OCI-LY7 (cell line): ENCODE data around the gene ARHGAP42. TPM values are rescaled to one million over a fixed set of nuclear protein-coding genes. Genes with fewer than 3 reads are reported as not detected.

Source experiments
- BruUV-seq: library from RNA; stranded (reverse); fragments of 400-500 nt; replicated peaks from 2 replicates; lab custom pipeline; 2021; lab: Mats Ljungman, UMichigan
- CTCF ChIA-PET: fragments of 300-600 bp; sonication (Branson Sonifier 250); formaldehyde crosslinking; loops from one replicate; lab custom pipeline; 2022; ENCODE audit warnings: antibody characterized with exemption; ENCODE audit not compliant: unreplicated experiment; lab: Charles Lee
- POLR2A ChIA-PET: fragments of 300-600 bp; sonication (Branson Sonifier 250); formaldehyde crosslinking; loops from one replicate; lab custom pipeline; 2022; ENCODE audit warnings: antibody characterized with exemption; lab: Charles Lee
- DNase-seq: peaks from one replicate; pipeline ENCODE4 v3.0.0-alpha.2; 2015; ENCODE audit warnings: low spot score
- H2AFZ ChIP-seq: fragments of 200-600 bp; sonication (generic), shearing (Covaris generic); 2 replicates; pipeline ENCODE4 v1.6.1; 2014; ENCODE audit warnings: mild to moderate bottlenecking, antibody characterized with exemption, low read length, moderate library complexity
- H3K27ac ChIP-seq: fragments of 200-600 bp; sonication (generic); 2 replicates; pipeline ENCODE4 v1.5.1; 2014; ENCODE audit warnings: mixed run types, low read depth, mild to moderate bottlenecking, moderate library complexity, low read length, inconsistent platforms; ENCODE audit not compliant: poor library complexity, severe bottlenecking
- H3K36me3 ChIP-seq: fragments of 200-600 bp; sonication (generic); 2 replicates; pipeline ENCODE4 v1.6.1; 2014; ENCODE audit warnings: mild to moderate bottlenecking, antibody characterized with exemption, low read length, moderate library complexity, mixed read lengths; ENCODE audit not compliant: insufficient read depth
- H3K4me1 ChIP-seq: fragments of 200-600 bp; sonication (generic); 2 replicates; pipeline ENCODE4 v1.5.1; 2014; ENCODE audit warnings: mild to moderate bottlenecking, low read length; ENCODE audit not compliant: insufficient read depth, poor library complexity, severe bottlenecking
- H3K4me2 ChIP-seq: fragments of 200-600 bp; sonication (generic); 2 replicates; pipeline ENCODE4 v1.6.1; 2014; ENCODE audit warnings: mild to moderate bottlenecking, low read length
- H3K4me3 ChIP-seq: fragments of 200-600 bp; sonication (generic); 2 replicates; pipeline ENCODE4 v1.5.1; 2014; ENCODE audit warnings: mild to moderate bottlenecking, low read depth, low read length; ENCODE audit not compliant: poor library complexity, severe bottlenecking
- H3K79me2 ChIP-seq: fragments of 200-600 bp; sonication (generic); 2 replicates; pipeline ENCODE4 v1.6.1; 2016; ENCODE audit warnings: low read depth, mild to moderate bottlenecking, low read length, moderate library complexity, mixed read lengths; ENCODE audit not compliant: insufficient read depth
- H3K9me2 ChIP-seq: fragments of 200-600 bp; sonication (generic); 2 replicates; pipeline ENCODE4 v1.6.1; 2016; ENCODE audit warnings: mild to moderate bottlenecking, low read length, mixed read lengths; ENCODE audit not compliant: insufficient read depth
- H3K9me3 ChIP-seq: fragments of 200-600 bp; sonication (generic); 2 replicates; pipeline ENCODE4 v1.6.1; 2014; ENCODE audit warnings: mild to moderate bottlenecking, mixed run types, low read length, mixed read lengths
- H4K20me1 ChIP-seq: fragments of 200-600 bp; sonication (generic); 2 replicates; pipeline ENCODE4 v1.6.1; 2014; ENCODE audit warnings: mild to moderate bottlenecking, antibody characterized with exemption, low read length, moderate library complexity, mixed read lengths; ENCODE audit not compliant: insufficient read depth
- EZH2phosphoT487 ChIP-seq: fragments of 200-600 bp; sonication (generic); IDR thresholded peaks from 2 replicates; pipeline ENCODE4 v1.6.1; 2018; ENCODE audit warnings: low read depth, borderline replicate concordance, mild to moderate bottlenecking, mixed run types, antibody characterized with exemption, low read length, moderate library complexity, mixed read lengths
- intact Hi-C: fragments of 100-400 bp; cut with micrococcal nuclease; formaldehyde crosslinking; loops from one replicate; pipeline ENCODE4 v1.10.0; 2022; ENCODE audit not compliant: unreplicated experiment
- total RNA-seq, 2 experiments: library from RNA; depleted of rRNA in 1 of 2; stranded (reverse); fragments of >200 nt in 1 of 2; shearing (Covaris generic) in 1 of 2; gene quantifications; 2 replicates each; pipeline ENCODE4 v1.2.3, GENCODE V29; 2014 to 2022
- TF ChIP-seq, protein P1 (sequence below): fragments of 200-600 bp; sonication (generic); conservative IDR thresholded peaks from 2 replicates; pipeline ENCODE4 v1.5.1; 2014; ENCODE audit warnings: mild to moderate bottlenecking, antibody characterized with exemption, low read length, moderate library complexity, mixed read lengths

The ARHGAP42 gene
- total RNA-seq, 2 experiments from 2014 or later, result not detected

DNA sequence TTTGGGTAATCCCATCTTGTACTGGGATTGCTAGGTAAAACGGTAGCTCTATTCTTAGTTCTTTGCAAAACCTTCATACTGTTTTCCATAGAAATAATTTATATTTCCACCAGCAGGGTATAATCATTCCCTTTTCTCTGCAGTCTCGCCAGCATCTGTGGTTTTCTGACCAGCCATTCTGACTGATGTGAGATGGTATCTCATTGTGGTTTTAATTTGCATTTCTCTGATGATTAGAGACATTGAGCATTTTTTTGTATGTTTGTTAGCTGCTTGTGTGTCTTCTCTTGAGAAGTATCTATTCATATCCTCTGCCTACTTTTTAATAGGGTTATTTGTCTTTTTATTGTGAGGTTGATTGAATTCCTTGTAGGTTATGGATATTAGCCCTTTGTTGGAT is 221.7 kb downstream of the ARHGAP42 start:
- no TSS peak for BruUV-seq
- TF ChIP-seq, protein P1, sequence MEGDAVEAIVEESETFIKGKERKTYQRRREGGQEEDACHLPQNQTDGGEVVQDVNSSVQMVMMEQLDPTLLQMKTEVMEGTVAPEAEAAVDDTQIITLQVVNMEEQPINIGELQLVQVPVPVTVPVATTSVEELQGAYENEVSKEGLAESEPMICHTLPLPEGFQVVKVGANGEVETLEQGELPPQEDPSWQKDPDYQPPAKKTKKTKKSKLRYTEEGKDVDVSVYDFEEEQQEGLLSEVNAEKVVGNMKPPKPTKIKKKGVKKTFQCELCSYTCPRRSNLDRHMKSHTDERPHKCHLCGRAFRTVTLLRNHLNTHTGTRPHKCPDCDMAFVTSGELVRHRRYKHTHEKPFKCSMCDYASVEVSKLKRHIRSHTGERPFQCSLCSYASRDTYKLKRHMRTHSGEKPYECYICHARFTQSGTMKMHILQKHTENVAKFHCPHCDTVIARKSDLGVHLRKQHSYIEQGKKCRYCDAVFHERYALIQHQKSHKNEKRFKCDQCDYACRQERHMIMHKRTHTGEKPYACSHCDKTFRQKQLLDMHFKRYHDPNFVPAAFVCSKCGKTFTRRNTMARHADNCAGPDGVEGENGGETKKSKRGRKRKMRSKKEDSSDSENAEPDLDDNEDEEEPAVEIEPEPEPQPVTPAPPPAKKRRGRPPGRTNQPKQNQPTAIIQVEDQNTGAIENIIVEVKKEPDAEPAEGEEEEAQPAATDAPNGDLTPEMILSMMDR, result no peak
- no peak for TF ChIP-seq EZH2phosphoT487
- Histone ChIP-seq H3K27ac (no peak overlapping the region), H3K4me2 (peak overlapping the region; percentile 39; the same call in 1 of the 2 replicates), H2AFZ (no peak overlapping the region), H3K9me3 (no peaks in the 10 kb centered on the region), H3K9me2 (no peaks in the 10 kb centered on the region), H3K4me3 (no peak overlapping the region), H3K36me3 (no peaks in the 10 kb centered on the region), H3K4me1 (peaks cover 35% of the 10 kb centered on the region), H3K79me2 (no peaks in the 10 kb centered on the region), H4K20me1 (no peaks in the 10 kb centered on the region)
- POLR2A ChIA-PET, result interaction anchor here (0.7 to 3.1 kb wide), 7 partner anchors 10 to 539 kb away, joined by 3 to 21 read pairs (median 4); no protein-coding TSS in a partner anchor
- intact Hi-C loops, result no loop called here
- CTCF ChIA-PET, result no interaction called here
- DNase-seq, result no peak

DNA sequence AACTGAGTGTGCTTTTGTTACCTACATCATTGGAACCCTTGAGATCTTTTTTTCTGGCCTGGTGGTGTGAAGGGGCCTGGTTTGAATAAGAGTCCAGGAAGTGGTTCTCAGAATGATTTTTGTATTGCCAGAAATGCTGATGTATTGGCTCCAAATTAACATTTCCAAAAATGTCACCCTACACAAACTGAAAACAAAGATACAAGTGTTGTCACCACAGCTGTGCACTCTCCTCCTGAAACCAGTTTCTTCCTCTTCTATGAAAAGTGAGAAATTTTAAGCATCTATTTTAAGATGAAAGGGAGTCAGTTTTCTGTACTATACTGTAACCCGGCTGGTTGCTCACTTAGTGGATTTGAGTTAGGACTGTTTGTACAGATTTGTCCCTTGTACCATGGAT is 223.7 kb downstream of the ARHGAP42 start:
- ChIA-PET POLR2A (interaction anchor here (1.0 to 2.5 kb wide), 5 partner anchors 9 to 61 kb away, joined by 3 to 17 read pairs (median 3); no protein-coding TSS in a partner anchor), CTCF (no interaction called here)
- Histone ChIP-seq H3K4me3 (no peak overlapping the region), H4K20me1 (no peaks in the 10 kb centered on the region), H3K27ac (peak overlapping the region; percentile 67), H3K36me3 (no peaks in the 10 kb centered on the region), H3K4me2 (peak overlapping the region; percentile 37), H3K9me3 (no peaks in the 10 kb centered on the region), H3K79me2 (no peaks in the 10 kb centered on the region), H3K4me1 (peaks cover 35% of the 10 kb centered on the region), H3K9me2 (no peaks in the 10 kb centered on the region), H2AFZ (peak overlapping the region; percentile 76)
- DNase-seq, result peak; percentile 50
- BruUV-seq, result no TSS peak
- TF ChIP-seq EZH2phosphoT487, result no peak
- TF ChIP-seq, protein P1, result no peak
- intact Hi-C loops, result no loop called here

DNA sequence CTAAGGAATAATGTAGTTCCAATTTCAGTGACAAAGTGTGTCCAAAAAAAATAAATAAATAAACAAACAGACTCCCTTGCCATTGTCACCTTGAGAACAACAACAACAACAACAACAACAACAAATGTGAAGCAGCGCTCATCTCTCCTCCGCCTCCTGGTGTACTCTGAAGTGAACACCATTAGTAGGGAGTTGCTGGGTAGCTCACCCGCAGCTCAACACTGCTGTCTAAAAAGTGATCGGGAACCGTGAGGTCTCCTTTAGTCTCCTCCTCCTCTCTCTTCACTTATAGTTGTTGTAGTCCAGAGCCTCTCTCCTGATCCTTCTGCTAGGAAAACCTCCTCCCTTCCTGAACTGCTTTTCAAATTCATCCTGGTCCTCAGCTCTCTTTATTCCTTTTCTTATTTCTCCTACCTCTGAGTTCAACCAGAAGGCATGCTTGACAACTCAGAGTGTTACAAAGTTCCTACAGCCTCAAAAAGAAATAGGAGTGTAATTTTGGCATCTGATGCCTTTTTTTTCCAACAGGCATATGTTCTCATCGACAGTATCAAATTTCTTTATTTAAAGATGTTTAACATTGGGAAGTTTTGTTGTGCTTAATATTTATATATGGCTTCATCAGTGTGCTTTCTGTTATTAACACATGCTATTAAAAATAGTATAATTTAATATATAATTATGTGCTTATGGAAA is 227.5 kb downstream of the ARHGAP42 start:
- no peak for TF ChIP-seq EZH2phosphoT487
- TF ChIP-seq, protein P1, result no peak
- intact Hi-C loops, result no loop called here
- Histone ChIP-seq H3K27ac (no peak overlapping the region), H3K9me2 (no peaks in the 10 kb centered on the region), H3K9me3 (no peaks in the 10 kb centered on the region), H3K4me3 (no peak overlapping the region), H3K79me2 (no peaks in the 10 kb centered on the region), H3K4me1 (peaks cover 26% of the 10 kb centered on the region), H2AFZ (no peak overlapping the region), H4K20me1 (no peaks in the 10 kb centered on the region), H3K36me3 (no peaks in the 10 kb centered on the region), H3K4me2 (no peak overlapping the region)
- ChIA-PET POLR2A (interaction anchor here (2.3 kb wide), 1 partner anchor 9 kb away, joined by 11 read pairs; no protein-coding TSS in a partner anchor), CTCF (no interaction called here)
- no TSS peak for BruUV-seq
- DNase-seq, result no peak
